Spleen (tissue), 11 donors: ENCODE results near the gene PRSS1. TPM values are rescaled to one million over a fixed set of nuclear protein-coding genes. Genes with fewer than 3 reads are reported as not detected.

ENCODE experiments used
- DNase-seq: peaks from one replicate; pipeline ENCODE4 v3.0.0-alpha.2; 2020
- H3K27ac ChIP-seq, 8 donors: fragments of 200-600 bp; sonication (generic) in 7 of 8; 1 replicate in 4 of 8; 2 replicates in 4 of 8; pipeline versions ENCODE4 v1.5.0 to v1.8.0; 2016 to 2021; ENCODE audit warnings: inconsistent platforms in 4 of 8, mild to moderate bottlenecking in 4 of 8, moderate library complexity in 1 of 8
- H3K27me3 ChIP-seq, 7 donors: fragments of 200-600 bp; sonication (generic) in 6 of 7; replicated peaks in 1 of 7; 1 replicate in 4 of 7; 2 replicates in 3 of 7; pipeline versions ENCODE4 v1.5.0 to v1.8.0; 2016 to 2021; ENCODE audit warnings: inconsistent platforms in 3 of 7, mild to moderate bottlenecking in 1 of 7
- H3K36me3 ChIP-seq, 6 donors: fragments of 200-600 bp; sonication (generic) in 5 of 6; 1 replicate in 4 of 6; 2 replicates in 2 of 6; pipeline versions ENCODE4 v1.5.0 to v1.8.0; 2016 to 2021; ENCODE audit warnings: inconsistent platforms in 2 of 6
- H3K4me1 ChIP-seq, 6 donors: fragments of 200-600 bp; sonication (generic) in 5 of 6; 1 replicate in 3 of 6; 2 replicates in 3 of 6; pipeline versions ENCODE4 v1.5.0 to v1.8.0; 2016 to 2021; ENCODE audit warnings: inconsistent platforms in 3 of 6
- H3K4me3 ChIP-seq, 8 donors: fragments of 200-600 bp; sonication (generic) in 7 of 8; 1 replicate in 4 of 8; 2 replicates in 4 of 8; pipeline versions ENCODE4 v1.5.0 to v1.8.0; 2016 to 2021; ENCODE audit warnings: inconsistent platforms in 4 of 8, mild to moderate bottlenecking in 4 of 8, moderate library complexity in 2 of 8
- H3K9me3 ChIP-seq, 8 donors: fragments of 200-600 bp; sonication (generic) in 7 of 8; 1 replicate in 4 of 8; 2 replicates in 4 of 8; pipeline versions ENCODE4 v1.5.0 to v1.8.0; 2016 to 2021; ENCODE audit warnings: inconsistent platforms in 4 of 8
- CTCF ChIP-seq, 11 experiments: fragments of 200-600 bp in 7 of 11; fragments of 450-650 bp in 4 of 11; sonication (generic) in 4 of 11; IDR thresholded peaks in 8 of 11; conservative IDR thresholded peaks in 3 of 11; 1 replicate in 7 of 11; 2 replicates in 4 of 11; pipeline versions ENCODE4 v1.4.0 to v1.8.0; 2016 to 2021; ENCODE audit warnings: antibody characterized with exemption in 11 of 11, inconsistent platforms in 4 of 11, mild to moderate bottlenecking in 1 of 11
- POLR2A ChIP-seq, 3 donors: fragments of 450-650 bp; IDR thresholded peaks; one replicate each; pipeline ENCODE4 v1.5.1; 2017; ENCODE audit warnings: antibody characterized with exemption in 3 of 3, mild to moderate bottlenecking in 1 of 3
- POLR2AphosphoS5 ChIP-seq, 3 donors: sonication (generic); formaldehyde crosslinking; IDR thresholded peaks; one replicate each; pipeline ENCODE4 v1.5.1; 2017; ENCODE audit warnings: antibody characterized with exemption in 3 of 3
- WGBS, 5 donors: extraction: QIAGEN DNeasy Blood & Tissue Kit in 3 of 5; methylation state at CpG; one replicate each; pipeline versions ENCODE4 v1.1.5 to v1.1.7; 2013 to 2018; 5-methylcytosine and 5-hydroxymethylcytosine counted together
- intact Hi-C: fragments of 100-400 bp; cut with DNase I; formaldehyde crosslinking; loops from one replicate; pipeline ENCODE4 v1.15.0; 2023; ENCODE audit warnings: low total_unique reads
- polyA plus RNA-seq, 3 donors: library from polyadenylated mRNA; stranded (reverse); fragments of 200-250 nt; gene quantifications; one replicate each; pipeline ENCODE4 v1.2.1, GENCODE V29; 2013
- total RNA-seq, 7 donors: library from RNA; depleted of rRNA in 3 of 7; stranded (reverse); fragments of >200 nt in 3 of 7; fragmentation: NEBNext Ultra II Directional in 4 of 7; extraction: Animal tissue kit (Norgen Biotek cat#: 25700) in 4 of 7; gene quantifications; one replicate each; pipeline versions ENCODE4 v1.1.0 to v1.2.1, GENCODE V29; 2016 to 2021
- donor health status: healthy with polysubstance abuse.
- donor health status: DM: no; HTN: no; CAD: no; lungs with moderate emphysema.
- donor health status: DM: no; HTN: no; CAD: no.
- donor health status: Bipolar disorder and iron deficiency.
- donor health status: healthy.
- donor health status: DM: no; HTN: no; CAD: no.
- donor health status: DM: yes; HTN: yes; CAD: no.

The PRSS1 gene
- total and polyA plus RNA-seq, 10 donors = 0.88 to 6.3 (median 2.2) TPM; not detected in 4

- Histone ChIP-seq H3K9me3 (no peaks in the 10 kb centered on the region), H3K27ac (peak overlapping the region; percentile 91 to 98 (median 94)), H3K4me3 (peak overlapping the region; percentile 30 to 77 (median 40)), H3K27me3 (peaks cover 0 to 43% (median 16%) of the 10 kb centered on the region in 7 donors), H3K36me3 (peaks cover 0 to 23% (median 9%) of the 10 kb centered on the region in 6 donors), H3K4me1 (peaks cover 0 to 92% (median 36%) of the 10 kb centered on the region in 6 donors)
- WGBS, 5 donors = 3 to 7% (median 5%) methylated on average over 27 to 33 of the region's 33 CpGs
- intact Hi-C loops = no loop called here
- DNase-seq = peak; percentile 83
- TF ChIP-seq POLR2AphosphoS5 (IDR thresholded peaks at IDR 0.05) (peak; percentile 34 to 54 (median 35)), POLR2A (IDR thresholded peaks at IDR 0.05) (no peak)
Measured at GRCh38 chr7:142797391-142798377, 48.4 kb downstream of the PRSS1 start.

GRCh38 chr7:142798451-142799436 lies 49.5 kb downstream of the PRSS1 start:
- peak overlapping the region; percentile 30 to 77 (median 40) for H3K4me3 ChIP-seq
- TF ChIP-seq POLR2AphosphoS5 (IDR thresholded peaks at IDR 0.05) (peak in 1 of 3 donors; percentile 45), CTCF (IDR thresholded peaks at IDR 0.05 in 8 of 11, conservative IDR thresholded peaks at IDR 0.05 in 3 of 11) (no peak), POLR2A (IDR thresholded peaks at IDR 0.05) (no peak)
- DNase-seq = no peak
- H3K27me3 ChIP-seq = peaks cover 0 to 43% (median 16%) of the 10 kb centered on the region in 7 donors
- WGBS, 5 donors = 44 to 63% (median 55%) methylated on average over 11 of the region's 11 CpGs
- peaks cover 0 to 32% (median 13%) of the 10 kb centered on the region in 6 donors for H3K36me3 ChIP-seq
- H3K4me1 ChIP-seq = peaks cover 0 to 92% (median 36%) of the 10 kb centered on the region in 6 donors
- peak overlapping the region; percentile 91 to 98 (median 94) for H3K27ac ChIP-seq
- intact Hi-C loops = no loop called here
- no peaks in the 10 kb centered on the region for H3K9me3 ChIP-seq

- intact Hi-C loops = no loop called here
- Histone ChIP-seq H3K36me3 (peaks cover 0 to 32% (median 13%) of the 10 kb centered on the region in 6 donors), H3K27ac (peak overlapping the region; percentile 91 to 98 (median 94)), H3K4me1 (peaks cover under 1 to 92% (median 38%) of the 10 kb centered on the region in 6 donors), H3K4me3 (peak overlapping the region in 7 of 8 donors; percentile 33 to 77 (median 42)), H3K27me3 (peaks cover 0 to 43% (median 16%) of the 10 kb centered on the region in 7 donors), H3K9me3 (no peaks in the 10 kb centered on the region)
- WGBS, 5 donors = 53 to 58% (median 58%) methylated on average over 3 of the region's 3 CpGs
- no peak for DNase-seq
- no peak for TF ChIP-seq POLR2AphosphoS5 (IDR thresholded peaks at IDR 0.05)
- TF ChIP-seq CTCF (IDR thresholded peaks at IDR 0.05 in 8 of 11, conservative IDR thresholded peaks at IDR 0.05 in 3 of 11) = no peak
- no peak for TF ChIP-seq POLR2A (IDR thresholded peaks at IDR 0.05)
Measured at GRCh38 chr7:142799437-142799835, 50.2 kb downstream of the PRSS1 start.

DNA sequence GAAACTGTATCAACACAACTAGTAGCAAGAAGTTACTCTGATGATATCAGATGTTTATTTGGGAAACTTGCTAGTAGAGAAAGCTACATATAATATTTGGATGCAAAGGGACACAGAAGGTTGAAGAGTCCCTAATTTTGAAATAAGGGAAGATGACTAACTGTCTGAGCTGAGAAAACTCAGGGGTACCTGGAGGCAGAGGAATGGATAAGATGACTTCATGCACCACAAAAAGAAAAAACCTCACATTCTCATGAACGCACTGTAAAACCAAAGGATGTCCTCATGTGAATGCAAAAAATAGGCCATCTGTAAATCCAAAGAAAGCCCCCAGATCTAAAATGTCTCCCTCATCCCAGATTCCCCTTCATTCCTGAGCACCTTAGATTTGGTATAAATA lies 50.8 kb downstream of the PRSS1 start:
- 61 to 80% (median 71%) methylated on average over 1 of the region's 1 CpG for WGBS, 5 donors
- H3K4me3 ChIP-seq = peak overlapping the region in 5 of 8 donors; percentile 2 to 77 (median 45)
- TF ChIP-seq POLR2A (IDR thresholded peaks at IDR 0.05) (no peak), POLR2AphosphoS5 (IDR thresholded peaks at IDR 0.05) (no peak), CTCF (IDR thresholded peaks at IDR 0.05 in 8 of 11, conservative IDR thresholded peaks at IDR 0.05 in 3 of 11) (no peak)
- H3K4me1 ChIP-seq = peaks cover 6 to 92% (median 38%) of the 10 kb centered on the region in 6 donors
- peaks cover 0 to 32% (median 13%) of the 10 kb centered on the region in 6 donors for H3K36me3 ChIP-seq
- H3K27ac ChIP-seq = peak overlapping the region; percentile 91 to 98 (median 94)
- H3K9me3 ChIP-seq = no peaks in the 10 kb centered on the region
- intact Hi-C loops = no loop called here
- no peak for DNase-seq
- H3K27me3 ChIP-seq = peaks cover 0 to 43% (median 16%) of the 10 kb centered on the region in 7 donors
